ENCODE data around the gene TENM3. TPM values are rescaled to one million over a fixed set of nuclear protein-coding genes. Genes with fewer than 3 reads are reported as not detected.

The TENM3 gene
- total and polyA plus RNA-seq, 2 donors (not counting 3 experiments of a cell fraction or from before 2014, with no cell fraction given) = 3.2 to 6.2 TPM

- no peak overlapping the region for H3K4me3 ChIP-seq (replicated peaks in 1 of 3; ENCODE audit: insufficient read depth in 1 of 3, low read depth in 1 of 3, low read length in 3 of 3)
- H3K36me3 ChIP-seq (ENCODE audit: control insufficient read depth in 2 of 2, extremely low read depth in 1 of 2, insufficient read depth in 2 of 2, low read length in 2 of 2) = no peaks in the 10 kb centered on the region
- H3K4me1 ChIP-seq (ENCODE audit: control insufficient read depth, extremely low read depth, insufficient read depth, low read length) = no peaks in the 10 kb centered on the region
- H2AFZ ChIP-seq (ENCODE audit: low read depth, low read length) = no peak overlapping the region
- POLR2A ChIA-PET = no interaction called here
- FAIRE-seq (no peak), DNase-seq (ENCODE audit: low read depth, low spot score) (no peak)
- TF ChIP-seq POLR2AphosphoS5 (IDR thresholded peaks at IDR 0.05; ENCODE audit: insufficient read depth, low read depth, low read length) = no peak
- TF ChIP-seq CTCF (IDR thresholded peaks at IDR 0.05; ENCODE audit: extremely low read depth in 1 of 2, insufficient read depth in 1 of 2, low read depth in 1 of 2, low read length in 2 of 2) = no peak
- no peak for TF ChIP-seq GATA2 (IDR thresholded peaks at IDR 0.05; ENCODE audit: insufficient read depth, insufficient read length, low read depth, low read length)
- TF ChIP-seq FOS (IDR thresholded peaks at IDR 0.05; ENCODE audit: borderline replicate concordance, insufficient read depth, low read length) = no peak
- no peak for TF ChIP-seq EZH2 (IDR thresholded peaks at IDR 0.05; ENCODE audit: borderline replicate concordance, low read depth, low read length, severe bottlenecking)
- TF ChIP-seq JUN (IDR thresholded peaks at IDR 0.05; ENCODE audit: borderline replicate concordance, insufficient read depth, insufficient read length, low read depth) = no peak
- no peak for TF ChIP-seq MYC (IDR thresholded peaks at IDR 0.05; ENCODE audit: low read depth, low read length)
- TF ChIP-seq, protein P1, sequence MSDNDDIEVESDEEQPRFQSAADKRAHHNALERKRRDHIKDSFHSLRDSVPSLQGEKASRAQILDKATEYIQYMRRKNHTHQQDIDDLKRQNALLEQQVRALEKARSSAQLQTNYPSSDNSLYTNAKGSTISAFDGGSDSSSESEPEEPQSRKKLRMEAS (IDR thresholded peaks at IDR 0.05; ENCODE audit: insufficient read depth, insufficient read length) = no peak
- no peak for TF ChIP-seq POLR2A (IDR thresholded peaks at IDR 0.05; ENCODE audit: low read depth, low read length)
- no peak overlapping the region for H3K9ac ChIP-seq (replicated peaks; ENCODE audit: extremely low read depth, insufficient read depth, low read length)
- H3K9me1 ChIP-seq (replicated peaks; ENCODE audit: control insufficient read depth, extremely low read depth, insufficient read depth, low read length) = no peaks in the 10 kb centered on the region
- intact Hi-C loops (cut with micrococcal nuclease) (no loop called here), dilution Hi-C loops (cut with MboI; ENCODE audit: extremely low pct_ligation_motif_present, low sequenced_read_pairs) (no loop called here)
- H3K9me3 ChIP-seq (replicated peaks; ENCODE audit: control insufficient read depth, insufficient read depth, low read length) = no peaks in the 10 kb centered on the region
- no peak overlapping the region for H3K27ac ChIP-seq (ENCODE audit: insufficient read depth, low read depth, low read length)
- CTCF ChIA-PET = no interaction called here
- no TSS peak for BruUV-seq (replicated peaks)
- H3K4me2 ChIP-seq (ENCODE audit: insufficient read depth, low read length) = no peak overlapping the region
- no peaks in the 10 kb centered on the region for H3K79me2 ChIP-seq (ENCODE audit: control insufficient read depth, insufficient read depth, low read length)
- H3K27me3 ChIP-seq (ENCODE audit: control insufficient read depth in 2 of 2, insufficient read depth in 2 of 2, low read length in 2 of 2) = no peaks in the 10 kb centered on the region
- H4K20me1 ChIP-seq (replicated peaks; ENCODE audit: control insufficient read depth, extremely low read depth, insufficient read depth, low read length) = no peaks in the 10 kb centered on the region
Observed at GRCh38 chr4:182254026-182254780, 11.0 kb downstream of the TENM3 start.
